Occipital lobe (tissue), 2 donors: ENCODE results near the gene JAKMIP2. TPM values are rescaled to one million over a fixed set of nuclear protein-coding genes. Genes with fewer than 3 reads are reported as not detected.
A peak's percentile ranks its signal among the peaks of the same experiment; 100 is the strongest.
"Not testable (repeated sequence)": the region's sequence is repeated elsewhere in the genome, so short reads cannot be mapped to it uniquely, and the experiment has no call there.

Source experiments
- DNase-seq: peaks from one replicate; lab custom pipeline; 2025; lab: John Stamatoyannopoulos, UW
- total RNA-seq: library from RNA; depleted of rRNA; stranded (reverse); fragments of >200 nt; gene quantifications from one replicate; pipeline ENCODE4 v1.2.3, GENCODE V29; 2014

The JAKMIP2 gene
- total RNA-seq, 1 donor from 2014 or later: 67.7 TPM

- no peak for DNase-seq
These were observed 123.2 kb downstream of the JAKMIP2 start for GRCh38 chr5:147659166-147659929.

- no peak for DNase-seq
These were observed 124.1 kb downstream of the JAKMIP2 start for GRCh38 chr5:147658293-147658932.

GRCh38 chr5:147648597-147648996, 133.9 kb downstream of the JAKMIP2 start:
- no peak for DNase-seq

GRCh38 chr5:147645197-147645596, 137.3 kb downstream of the JAKMIP2 start:
- no peak for DNase-seq

GRCh38 chr5:147644460-147644859, 138.1 kb downstream of the JAKMIP2 start:
- no peak for DNase-seq

- no peak for DNase-seq
These were observed 139.4 kb downstream of the JAKMIP2 start for GRCh38 chr5:147643142-147643541.

GRCh38 chr5:147642666-147643065, 139.9 kb downstream of the JAKMIP2 start:
- DNase-seq: no peak

GRCh38 chr5:147639321-147639720, 143.2 kb downstream of the JAKMIP2 start:
- DNase-seq: no peak

- DNase-seq: no peak
These were observed 145.9 kb downstream of the JAKMIP2 start for GRCh38 chr5:147636729-147636984.

- no peak for DNase-seq
These were observed 146.4 kb downstream of the JAKMIP2 start for GRCh38 chr5:147635882-147636728.

- not testable (repeated sequence) for DNase-seq
These were observed 147.1 kb downstream of the JAKMIP2 start for GRCh38 chr5:147635439-147635838.

GRCh38 chr5:147633173-147633572, 149.4 kb downstream of the JAKMIP2 start:
- no peak for DNase-seq

GRCh38 chr5:147631428-147632003, 151.0 kb downstream of the JAKMIP2 start:
- no peak for DNase-seq

- no peak for DNase-seq
These were observed 153.3 kb downstream of the JAKMIP2 start for GRCh38 chr5:147629196-147629595.

- DNase-seq: peak; percentile 66
These were observed 154.3 kb downstream of the JAKMIP2 start for GRCh38 chr5:147628058-147628895.

GRCh38 chr5:147626464-147626863, 156.1 kb downstream of the JAKMIP2 start:
- DNase-seq: no peak

GRCh38 chr5:147621016-147621415, 161.5 kb downstream of the JAKMIP2 start:
- DNase-seq: no peak

- no peak for DNase-seq
These were observed 163.1 kb downstream of the JAKMIP2 start for GRCh38 chr5:147619281-147619878.

GRCh38 chr5:147617711-147618350, 164.7 kb downstream of the JAKMIP2 start:
- DNase-seq: no peak

- no peak for DNase-seq
These were observed 165.3 kb downstream of the JAKMIP2 start for GRCh38 chr5:147617191-147617606.
